CD4-positive, alpha-beta T cell treated with Interleukin-4 for 4 hours (primary cell): ENCODE data around the gene AP2A2.

Source experiments
- DNase-seq: peaks from one replicate; pipeline ENCODE4 v3.0.0-alpha.2; 2020

Gene AP2A2

DNA sequence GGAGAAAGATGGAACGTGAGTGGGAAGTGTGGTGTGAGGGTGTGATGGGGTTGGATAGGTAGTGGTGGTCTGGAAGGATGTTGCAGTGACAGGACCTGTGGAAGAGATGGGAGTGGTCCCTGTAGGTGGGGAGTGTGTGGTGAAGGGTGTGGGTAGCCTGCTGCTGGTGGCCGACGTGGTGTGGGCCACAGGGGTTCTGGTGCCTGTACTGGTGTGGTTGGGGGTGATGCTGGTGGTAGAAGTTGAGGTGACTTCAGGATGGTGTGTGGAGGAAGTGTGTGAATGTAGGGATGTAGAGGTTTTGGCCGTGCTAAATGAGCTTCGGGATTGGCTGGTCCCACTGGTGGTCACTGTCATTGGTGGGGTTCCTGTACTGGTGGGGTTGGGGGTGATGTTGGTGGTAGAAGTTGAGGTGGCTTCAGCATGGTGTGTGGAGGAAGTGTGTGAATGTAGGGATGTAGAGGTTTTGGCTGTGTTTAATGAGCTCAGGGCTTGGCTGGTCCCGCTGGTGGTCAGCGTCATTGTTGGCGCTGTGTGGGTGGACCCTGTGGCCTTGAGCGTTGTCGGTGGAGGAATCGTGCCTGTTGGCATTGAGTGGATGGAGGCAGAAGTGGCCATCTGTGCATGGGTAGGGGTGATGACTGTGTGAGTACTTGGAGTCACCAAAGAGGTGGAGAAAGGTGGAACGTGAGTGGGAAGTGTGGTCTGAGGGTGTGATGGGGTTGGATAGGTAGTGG is 91.8 kb downstream of the AP2A2 start:
- DNase-seq: no peak

DNA sequence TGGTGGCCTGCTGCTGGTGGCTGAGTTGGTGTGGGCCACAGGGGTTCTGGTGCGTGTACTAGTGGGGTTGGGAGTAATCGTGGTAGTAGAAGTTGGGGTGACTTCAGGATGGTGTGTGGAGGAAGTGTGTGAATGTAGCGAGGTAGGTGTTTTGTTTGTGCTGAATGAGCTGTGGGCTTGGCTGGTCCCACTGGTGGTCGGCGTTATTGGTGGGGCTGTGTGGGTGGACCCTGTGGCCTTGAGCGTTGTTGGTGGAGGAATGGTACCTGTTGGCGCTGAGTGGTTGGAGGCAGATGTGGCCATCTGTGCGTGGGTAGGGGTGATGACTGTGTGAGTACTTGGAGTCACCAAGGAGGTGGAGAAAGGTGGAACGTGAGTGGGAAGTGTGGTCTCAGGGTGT is 92.4 kb downstream of the AP2A2 start:
- DNase-seq: no peak

DNA sequence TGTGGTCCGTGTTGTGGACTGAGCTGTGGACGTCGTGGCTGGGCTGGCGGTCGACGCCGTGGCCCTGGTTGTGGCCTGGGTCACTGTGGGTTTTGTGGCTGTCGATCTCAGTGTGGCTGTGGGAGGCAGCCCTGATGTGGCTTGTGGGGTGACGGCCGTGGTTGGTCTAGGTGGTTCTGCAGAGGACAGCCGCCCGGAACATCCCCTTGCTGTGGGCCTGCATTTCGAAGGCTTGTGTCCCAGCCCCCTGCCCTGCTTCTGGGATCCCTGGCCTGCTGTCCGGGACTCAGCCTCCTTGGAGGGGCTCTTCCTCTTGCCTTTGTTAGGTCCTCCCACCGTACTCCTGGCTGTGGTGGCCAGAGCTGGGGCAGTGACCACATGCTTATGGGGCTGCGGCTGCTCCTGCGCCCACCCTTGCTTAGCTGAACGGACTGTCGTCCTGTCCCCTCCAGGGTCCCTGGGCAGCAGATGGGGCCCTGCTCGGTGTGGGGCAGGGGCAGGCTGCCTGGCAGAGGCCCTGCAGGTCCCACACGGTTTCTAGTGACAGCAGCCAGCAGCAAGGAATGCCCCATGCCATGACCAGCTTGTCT is 93.7 kb downstream of the AP2A2 start:
- DNase-seq: no peak

DNA sequence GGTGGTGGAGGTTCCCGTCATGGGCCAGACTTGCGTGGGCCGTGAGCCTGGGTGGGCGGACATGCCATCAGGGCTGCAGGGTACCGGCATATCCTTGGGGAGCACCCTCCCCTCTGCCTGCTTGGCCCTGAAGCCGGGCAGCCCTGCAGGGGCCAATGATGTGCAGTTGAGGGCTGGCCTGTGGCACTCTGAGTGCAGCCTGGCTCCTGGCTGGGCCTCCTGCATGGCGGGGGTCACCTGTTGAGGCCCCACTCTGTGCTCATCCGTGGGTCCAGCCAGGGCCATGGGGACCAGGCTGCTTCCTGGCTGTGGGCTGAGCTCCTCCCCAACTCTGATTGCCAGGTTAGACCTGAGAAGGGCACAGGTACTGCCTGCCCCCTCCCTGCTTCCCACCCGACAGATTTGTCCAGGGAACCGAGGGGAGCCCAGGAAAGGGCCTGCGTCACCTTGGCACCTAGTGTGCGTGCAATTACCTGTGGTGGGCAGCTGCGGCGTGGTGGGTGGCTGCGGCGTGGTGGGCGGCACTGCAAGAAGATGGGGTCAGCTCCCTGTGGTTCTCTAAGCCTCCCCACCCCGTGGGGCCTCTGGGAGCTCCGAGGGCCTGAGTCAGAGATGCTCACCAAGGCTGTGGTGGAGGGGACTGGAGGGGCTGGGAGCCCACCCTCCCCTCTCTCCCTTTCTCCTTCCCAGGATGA is 94.7 kb downstream of the AP2A2 start:
- no peak for DNase-seq

DNA sequence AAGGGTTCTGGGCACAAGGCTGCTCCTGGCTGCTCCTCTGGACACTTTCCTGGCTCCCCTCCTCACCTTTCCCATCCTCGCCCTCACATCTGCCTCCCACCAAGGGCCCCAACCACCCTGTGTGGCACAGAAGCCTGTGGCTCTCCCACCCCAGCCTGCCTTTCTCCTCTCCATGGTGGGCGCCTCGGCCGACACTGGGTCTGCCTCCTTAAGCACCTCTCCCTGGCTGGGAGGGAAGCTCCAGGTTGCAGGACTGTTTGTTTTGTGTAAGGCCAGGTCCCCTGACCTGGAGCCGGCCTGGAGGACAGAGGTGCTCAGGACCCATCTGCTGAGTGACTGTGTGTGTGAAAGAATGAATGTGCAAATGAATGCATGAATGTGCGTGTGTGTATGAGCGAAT is 96.7 kb downstream of the AP2A2 start:
- DNase-seq: no peak

DNA sequence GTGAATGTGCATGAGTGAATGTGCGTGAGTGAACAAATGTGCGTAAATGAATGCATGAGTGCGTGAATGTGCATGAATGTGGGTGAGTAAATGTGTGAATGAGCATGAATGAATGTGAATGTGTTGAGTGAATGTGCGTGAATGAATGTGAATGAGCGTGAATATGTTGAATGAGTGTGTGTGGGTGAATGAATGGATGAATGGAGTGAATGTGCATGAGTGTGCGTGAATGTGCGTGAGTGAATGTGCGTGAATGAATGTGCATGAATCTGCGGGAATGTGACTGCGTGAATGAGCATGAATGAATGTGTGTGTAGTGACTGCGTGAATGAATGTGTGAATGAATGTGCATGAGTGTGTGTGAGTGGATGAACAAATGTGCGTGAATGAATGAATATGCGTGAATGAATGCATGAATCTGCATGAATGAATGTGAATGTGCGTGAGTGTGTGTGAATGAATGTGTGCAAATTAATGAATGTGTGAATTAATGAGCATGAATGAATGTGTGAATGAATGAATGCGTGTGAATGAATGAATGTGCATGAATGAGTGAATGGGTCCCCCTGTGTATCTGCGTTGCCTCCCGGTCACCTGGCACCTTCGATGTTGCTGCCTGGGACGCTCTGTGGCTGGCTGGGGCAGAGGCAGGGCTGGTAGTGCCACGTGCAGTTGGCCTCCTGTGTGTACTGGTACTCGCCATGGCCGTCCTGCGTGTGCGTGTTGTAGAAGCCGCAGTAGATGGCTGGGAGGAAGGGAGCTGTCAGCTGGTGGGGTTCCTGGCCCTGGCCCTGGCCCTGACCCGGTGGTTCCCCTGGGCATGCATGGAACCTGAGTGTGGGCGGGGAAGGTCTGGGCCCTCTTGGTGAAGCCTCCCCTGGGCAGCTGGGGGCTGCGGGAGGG is 97.5 kb downstream of the AP2A2 start:
- no peak for DNase-seq

DNA sequence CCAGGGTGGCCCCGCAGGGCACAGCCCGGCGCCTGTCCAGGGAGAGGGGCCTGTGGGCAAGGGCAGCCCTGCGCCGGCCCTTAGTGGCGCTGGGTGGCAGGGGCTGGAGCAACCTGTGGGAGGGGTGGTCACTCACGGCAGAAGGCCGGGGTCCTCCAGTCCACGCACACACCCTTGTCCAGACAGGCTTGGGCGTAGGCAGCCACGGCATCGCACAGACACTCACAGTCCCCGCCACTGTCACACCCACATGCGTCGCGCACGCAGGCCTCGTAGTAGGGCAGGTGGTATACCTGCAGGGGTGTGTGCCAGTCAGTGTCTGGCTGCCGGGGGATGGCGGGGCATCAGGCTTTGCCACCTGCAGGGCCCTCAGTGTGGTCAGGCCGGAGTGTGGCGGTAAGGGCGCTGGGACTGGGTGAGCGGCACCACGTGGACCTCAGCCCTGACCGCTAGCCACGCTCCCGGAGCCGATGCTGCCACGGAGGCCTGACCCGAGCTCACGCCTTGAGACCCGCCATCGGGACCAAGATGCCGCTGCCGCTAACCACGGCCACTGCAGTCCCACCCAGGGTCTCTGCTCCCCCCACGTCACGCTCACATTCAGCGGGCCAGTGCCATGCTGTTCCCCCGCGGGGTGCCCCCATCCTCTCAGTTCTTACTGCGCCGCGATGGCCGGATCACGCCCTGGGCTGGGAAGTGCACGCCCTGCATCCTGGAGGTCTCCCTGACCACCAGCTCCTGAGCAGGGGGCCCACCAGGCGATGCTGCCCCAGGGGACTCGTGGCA is 98.3 kb downstream of the AP2A2 start:
- no peak for DNase-seq

DNA sequence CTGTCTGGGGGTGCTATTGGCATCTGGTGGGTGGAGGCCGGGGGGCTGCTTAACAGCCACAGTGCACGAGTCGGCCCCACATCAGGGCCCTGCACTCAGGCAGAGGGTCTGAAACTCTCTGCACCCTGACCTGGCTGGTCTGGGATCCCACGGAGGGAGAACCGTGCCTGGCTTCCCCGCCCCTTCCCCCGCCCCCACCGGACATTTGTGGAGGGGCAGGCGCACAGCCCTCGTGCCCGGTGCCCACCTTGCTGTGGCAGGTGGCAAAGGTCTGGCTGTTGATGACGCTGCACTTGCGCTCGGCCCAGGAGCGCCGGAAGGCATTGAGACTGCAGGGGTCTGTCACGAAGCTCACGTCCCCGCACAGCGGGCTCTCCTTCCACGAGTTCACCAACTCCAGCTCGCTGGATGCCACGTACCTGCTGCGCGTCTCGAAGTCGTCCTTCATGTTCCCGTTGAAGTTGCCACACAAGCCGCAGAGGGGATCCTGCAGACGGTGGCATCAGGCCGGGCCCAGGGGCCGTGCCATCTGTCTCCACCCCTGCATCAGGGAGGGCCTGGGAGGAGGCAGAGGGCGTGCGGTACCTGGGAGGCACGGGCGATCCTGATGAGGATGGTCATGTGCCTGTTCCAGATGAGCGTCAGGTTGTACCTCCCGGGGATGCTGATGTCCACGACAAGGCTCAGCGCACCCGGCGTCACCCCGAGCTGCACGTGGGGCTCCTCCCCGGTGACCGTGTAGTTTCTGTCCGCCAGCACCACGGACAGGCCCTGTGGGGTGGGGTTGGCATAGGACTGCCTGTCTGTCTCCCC is 99.1 kb downstream of the AP2A2 start:
- no peak for DNase-seq

DNA sequence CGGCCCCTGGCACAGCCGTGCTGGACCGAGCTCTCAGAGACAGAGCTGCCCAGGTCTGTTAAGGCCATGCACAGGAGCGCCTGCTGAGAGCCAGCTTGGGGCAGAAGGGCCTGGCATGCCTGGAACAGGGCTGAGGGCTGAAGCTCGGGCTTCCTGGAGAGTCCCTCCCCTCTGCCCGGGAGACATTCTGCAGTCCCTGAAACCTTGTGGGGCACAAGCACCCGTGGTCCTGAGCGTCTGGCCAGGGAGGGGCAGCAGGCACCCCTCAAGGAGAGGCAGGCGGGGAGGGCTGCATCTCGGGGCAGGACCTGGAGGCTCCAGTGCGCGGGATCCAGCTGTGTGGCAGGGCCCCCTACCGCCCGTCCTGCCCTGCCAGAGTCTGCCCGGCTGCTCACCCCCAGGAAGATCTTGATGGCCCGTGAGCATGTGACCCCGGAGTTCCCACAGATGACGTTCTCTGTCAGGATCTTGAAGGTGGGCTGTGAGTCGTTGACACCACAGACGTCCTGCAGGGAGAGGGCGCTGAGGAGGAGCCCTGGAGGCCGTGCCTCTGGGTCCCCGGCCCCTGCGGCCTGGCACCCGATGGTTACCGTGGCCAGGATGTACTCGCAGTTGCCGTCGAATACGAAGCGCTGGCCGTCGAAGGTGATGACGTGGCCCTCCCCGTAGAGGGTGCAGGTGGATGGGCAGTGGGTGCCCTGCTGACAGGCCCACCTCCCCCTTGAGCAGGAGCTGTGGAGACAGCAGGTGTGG is 99.9 kb downstream of the AP2A2 start:
- no peak for DNase-seq

DNA sequence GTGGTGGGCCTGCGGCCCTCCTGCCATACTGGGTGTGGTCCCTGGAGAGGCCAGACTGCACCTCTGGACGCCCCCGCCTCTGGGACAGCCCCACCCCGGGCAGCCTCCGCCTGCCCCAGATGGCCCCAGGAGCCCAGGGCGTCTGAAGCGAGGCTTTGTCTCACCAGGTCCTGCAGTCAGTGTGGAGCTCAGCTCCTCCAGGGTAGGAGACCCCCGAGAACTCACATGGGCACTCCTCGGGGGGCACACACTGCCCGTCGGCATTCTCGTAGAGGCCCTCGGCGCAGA is 100.4 kb downstream of the AP2A2 start:
- DNase-seq: no peak

DNA sequence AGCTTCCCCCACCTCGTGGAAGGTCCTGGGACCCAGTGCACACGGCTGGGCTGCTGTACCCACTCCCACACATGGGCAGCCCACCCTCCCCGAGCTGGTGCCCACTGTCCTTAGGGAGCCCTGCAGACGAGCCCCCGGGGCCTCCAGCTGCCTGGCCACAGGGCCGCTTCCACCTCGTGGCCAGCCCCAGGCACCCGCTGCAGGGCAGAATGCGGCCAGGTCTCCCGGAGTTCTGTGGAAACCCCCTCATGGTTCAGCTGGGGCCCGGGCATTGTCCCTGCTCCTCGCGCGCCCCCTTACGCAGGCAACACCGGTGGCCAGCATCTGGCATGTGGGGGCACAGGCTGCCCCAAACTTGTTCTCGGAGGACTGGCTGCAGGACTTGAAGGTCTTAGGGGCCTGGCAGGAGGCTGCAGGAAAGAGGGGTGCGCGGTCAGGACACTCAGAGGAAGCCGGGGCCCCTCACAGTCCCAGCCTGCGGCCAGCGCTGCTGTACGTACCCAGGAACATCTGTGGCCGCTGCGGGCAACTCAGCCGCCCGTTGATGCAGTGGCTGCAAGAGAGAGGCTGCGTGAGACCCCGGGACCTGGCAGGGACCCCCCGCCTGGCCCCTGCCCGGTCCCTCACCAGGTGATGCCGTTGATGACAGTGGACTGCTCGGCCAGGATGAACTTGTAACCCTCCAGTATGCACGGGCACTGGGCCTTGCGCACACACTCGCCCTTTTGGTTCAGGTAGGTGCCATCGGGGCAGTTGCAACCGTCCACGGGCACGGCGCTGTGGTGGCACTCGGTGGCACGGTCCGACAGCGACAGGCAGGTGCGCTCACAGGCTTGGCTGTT is 101.2 kb downstream of the AP2A2 start:
- DNase-seq: no peak

DNA sequence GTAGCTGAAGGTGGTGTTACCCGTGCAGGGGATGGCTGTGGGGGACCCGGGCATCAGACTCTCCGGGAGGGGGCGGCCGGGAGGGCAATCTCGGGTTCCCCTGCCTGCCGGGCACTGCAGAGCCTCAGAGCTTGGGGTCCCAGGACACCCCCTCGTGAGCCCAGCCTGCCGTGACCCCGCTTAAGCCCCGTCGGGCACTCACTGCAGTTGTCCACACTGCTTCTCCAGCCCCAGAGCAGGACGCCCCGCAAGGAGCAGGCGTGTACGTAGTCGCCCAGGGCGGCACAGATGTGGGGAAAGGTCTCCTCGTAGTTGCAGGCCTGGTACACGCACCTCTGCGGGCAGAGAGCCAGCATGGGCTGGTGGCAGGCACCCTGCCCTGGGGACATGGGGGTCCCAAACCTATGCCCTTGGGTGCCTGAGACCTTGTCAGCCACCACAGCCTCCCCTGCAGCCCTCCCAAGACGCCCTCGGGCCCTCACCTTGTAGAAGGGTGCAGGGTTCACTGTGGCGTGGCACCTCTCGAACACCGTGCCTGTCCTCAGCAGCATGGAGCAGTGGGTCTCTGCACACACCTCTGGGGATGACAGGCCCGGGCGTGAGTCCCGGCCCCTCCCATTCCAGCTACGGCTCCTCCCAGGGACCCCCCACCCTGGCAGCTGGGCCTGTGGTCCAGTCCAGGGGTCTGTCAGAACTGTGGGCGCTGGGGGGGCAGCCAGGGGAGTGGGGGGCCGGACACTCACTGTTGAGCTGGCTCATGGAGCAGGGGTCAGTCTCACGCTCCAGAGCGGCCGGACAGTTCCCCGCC is 102.0 kb downstream of the AP2A2 start:
- no peak for DNase-seq

DNA sequence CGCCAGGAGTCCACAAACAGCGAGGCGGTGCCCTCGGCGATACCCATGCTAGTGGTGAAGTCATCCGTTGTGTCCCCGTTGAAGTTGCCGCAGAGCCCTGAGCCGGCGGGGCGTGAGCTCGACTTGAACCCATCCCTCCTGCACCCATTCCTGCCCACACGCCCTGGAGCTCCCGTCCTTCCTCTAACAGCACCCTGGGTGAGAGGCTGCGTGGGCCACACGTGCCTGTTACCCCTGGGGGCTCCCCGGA is 102.5 kb downstream of the AP2A2 start:
- DNase-seq: no peak

DNA sequence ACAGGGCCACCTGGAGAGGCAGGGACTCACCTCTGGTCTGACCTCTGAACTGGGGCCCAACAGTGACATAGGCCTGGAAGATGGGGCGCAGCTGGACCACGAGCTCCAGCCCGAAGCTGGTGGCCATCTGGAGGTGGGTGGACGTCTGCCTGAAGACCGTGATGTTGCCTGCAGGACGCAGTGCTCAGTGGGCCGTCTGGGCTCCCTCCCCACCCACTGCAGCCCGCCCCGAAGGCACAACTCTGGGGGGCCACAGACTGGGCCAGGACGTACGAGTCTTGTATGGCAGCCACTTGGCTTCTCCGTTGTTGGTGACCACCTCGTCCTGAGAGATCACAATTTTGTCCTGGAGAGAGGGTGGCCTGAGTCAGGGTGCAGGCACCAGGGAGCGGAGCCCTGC is 102.9 kb downstream of the AP2A2 start:
- DNase-seq: no peak

DNA sequence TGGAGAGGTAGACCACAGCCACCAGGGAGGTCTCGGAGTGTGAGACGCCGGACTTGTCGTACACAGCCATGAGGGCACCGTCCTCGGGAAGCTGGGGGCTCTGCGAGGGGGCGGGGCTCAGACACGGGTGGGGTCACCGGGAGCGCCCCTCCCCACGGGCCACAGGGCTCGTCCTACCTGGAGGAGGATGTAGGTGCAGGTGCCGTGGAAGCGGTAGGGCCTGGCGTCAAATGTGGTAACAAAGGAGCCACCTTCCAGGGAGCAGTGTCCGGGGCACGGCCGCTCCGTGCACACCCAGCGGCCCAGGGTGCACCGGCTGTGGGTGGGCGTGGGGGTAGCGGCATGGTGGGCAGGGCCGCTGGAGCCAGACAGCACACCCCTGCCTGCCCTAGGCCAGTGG is 103.4 kb downstream of the AP2A2 start:
- no peak for DNase-seq

DNA sequence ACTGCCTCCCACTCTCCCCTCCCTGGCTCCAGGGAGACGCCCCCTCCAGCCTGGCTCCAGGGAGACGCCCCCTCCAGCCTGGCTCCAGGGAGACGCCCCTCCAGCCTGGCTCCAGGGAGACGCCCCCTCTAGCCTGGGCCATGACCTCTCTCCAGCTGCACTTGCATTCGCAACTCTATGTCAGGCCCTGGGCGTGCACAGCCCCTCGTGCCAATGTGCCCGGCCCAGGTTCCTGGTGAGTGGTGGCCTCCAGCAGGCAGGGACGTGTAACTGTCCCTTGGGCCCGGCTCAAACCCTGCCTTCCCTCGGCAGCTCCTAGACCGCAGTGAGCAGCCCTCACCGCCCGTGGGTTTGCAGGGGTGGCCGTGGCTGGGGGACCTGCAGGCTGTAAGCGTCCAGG is 104.0 kb downstream of the AP2A2 start:
- no peak for DNase-seq

DNA sequence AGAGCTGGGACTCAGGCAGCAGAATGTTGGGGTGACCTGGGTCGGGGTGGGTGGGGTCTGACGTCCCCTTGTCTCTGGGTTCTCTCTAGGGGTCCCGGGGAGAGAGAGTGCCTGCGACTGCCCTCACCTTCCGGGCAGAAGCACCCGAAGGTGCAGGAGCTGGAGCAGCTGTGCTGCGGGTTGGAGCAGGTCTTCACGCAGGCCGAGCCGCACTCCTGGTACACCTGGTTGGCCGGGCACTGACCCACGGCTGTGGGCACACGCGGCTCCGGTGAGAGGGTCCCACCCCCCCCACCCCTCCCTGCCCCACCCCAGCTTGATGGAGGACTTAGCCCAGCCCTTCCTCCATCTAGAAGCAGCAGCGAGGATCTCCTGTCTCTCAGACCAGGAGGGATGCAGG is 104.4 kb downstream of the AP2A2 start:
- no peak for DNase-seq

DNA sequence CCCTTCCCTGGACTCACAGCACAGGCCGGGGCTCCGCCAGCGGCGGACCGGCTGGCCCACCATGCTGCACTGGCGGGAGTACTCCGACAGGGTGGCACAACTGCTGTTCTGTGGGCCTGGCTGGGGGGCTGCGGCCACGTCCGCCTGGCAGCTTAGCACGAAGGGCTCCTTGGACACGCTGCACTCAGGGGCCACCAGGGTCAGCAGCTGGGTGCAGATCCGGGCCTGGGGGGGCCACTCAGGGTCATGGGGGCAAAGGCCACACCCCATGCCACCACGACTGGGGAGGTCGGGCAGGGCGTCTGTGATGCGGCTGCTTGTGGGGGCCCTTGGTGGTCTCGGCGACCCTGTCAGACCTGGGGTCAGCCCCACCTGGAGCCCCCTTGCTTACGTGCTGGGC is 104.9 kb downstream of the AP2A2 start:
- DNase-seq: no peak

DNA sequence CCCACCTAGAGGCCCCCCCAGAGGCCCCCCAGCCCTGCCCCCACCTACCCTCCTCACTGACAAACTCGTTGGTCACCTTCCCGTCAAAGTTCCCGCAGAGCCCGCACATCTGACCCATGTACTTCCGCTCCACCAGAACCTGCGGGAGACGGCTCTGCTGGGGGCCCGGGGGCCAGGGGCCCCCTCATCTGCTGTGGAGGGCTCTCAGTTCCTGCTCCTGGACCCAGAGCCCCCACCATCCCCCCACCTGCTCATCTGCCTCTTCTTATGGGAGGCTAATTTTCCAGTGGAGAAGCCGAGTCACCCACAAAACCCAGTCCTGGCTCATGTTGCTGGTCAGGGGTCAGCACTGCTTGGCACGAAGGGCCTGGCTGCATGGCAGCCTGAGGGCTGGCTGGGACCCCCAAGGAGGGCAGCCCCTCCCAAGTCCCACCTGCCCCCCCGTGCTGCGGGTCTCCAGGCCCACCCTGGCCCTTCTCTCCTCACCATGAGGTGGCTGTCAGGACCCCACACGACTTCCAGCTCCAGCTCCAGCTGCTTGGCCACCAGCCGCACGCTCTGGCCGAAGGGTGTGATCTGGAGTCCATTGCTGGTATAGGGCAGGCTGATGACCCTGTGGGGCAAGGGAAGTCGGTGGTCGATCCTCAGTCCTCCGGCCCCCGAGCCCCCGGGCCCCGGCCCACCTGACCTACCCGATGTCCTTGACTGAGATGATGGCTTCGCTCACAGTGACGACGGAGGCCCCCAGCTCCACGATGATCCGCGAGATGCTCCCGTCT is 105.6 kb downstream of the AP2A2 start:
- DNase-seq: no peak
